Epithelial cell of proximal tubule (primary cell): Measurements from ENCODE around the gene ECT2. TPM values are rescaled to one million over a fixed set of nuclear protein-coding genes. Genes with fewer than 3 reads are reported as not detected.
"Not testable (repeated sequence)": the region's sequence is repeated elsewhere in the genome, so short reads cannot be mapped to it uniquely, and the experiment has no call there.

Source experiments
- DNase-seq: peaks from one replicate; pipeline ENCODE4 v3.0.0-alpha.2; 2011; ENCODE audit warnings: low read depth
- H3K4me3 ChIP-seq: 2 replicates; pipeline ENCODE4 v1.5.1; 2011; ENCODE audit warnings: low read depth, mild to moderate bottlenecking, low read length
- CTCF ChIP-seq: conservative IDR thresholded peaks from 2 replicates; pipeline ENCODE4 v1.5.1; 2012; ENCODE audit warnings: low read depth, mild to moderate bottlenecking, low read length
- total RNA-seq: library from RNA; depleted of rRNA; stranded (reverse); fragments of >200 nt; gene quantifications from 2 replicates; pipeline ENCODE4 v1.2.3, GENCODE V29; 2015

ECT2 gene
- total RNA-seq, 1 donor from 2014 or later, result 98.8 TPM

GRCh38 chr3:172713316-172713715 lies 37.2 kb upstream of the ECT2 start:
- no peak for DNase-seq
- no peak for TF ChIP-seq CTCF
- H3K4me3 ChIP-seq, result no peak overlapping the region

GRCh38 chr3:172716476-172716875 lies 34.0 kb upstream of the ECT2 start:
- TF ChIP-seq CTCF, result no peak
- DNase-seq, result no peak
- no peak overlapping the region for H3K4me3 ChIP-seq

- DNase-seq, result no peak
- H3K4me3 ChIP-seq, result no peak overlapping the region
- peak; percentile 42 for TF ChIP-seq CTCF
Observed at GRCh38 chr3:172717493-172718088, 32.9 kb upstream of the ECT2 start.

- not testable (repeated sequence) for H3K4me3 ChIP-seq, DNase-seq
Observed at GRCh38 chr3:172722536-172723040, 27.9 kb upstream of the ECT2 start.

GRCh38 chr3:172726380-172726779 lies 24.1 kb upstream of the ECT2 start:
- H3K4me3 ChIP-seq, result no peak overlapping the region
- TF ChIP-seq CTCF, result no peak
- no peak for DNase-seq

GRCh38 chr3:172735014-172735413 lies 15.5 kb upstream of the ECT2 start:
- TF ChIP-seq CTCF, result no peak
- no peak for DNase-seq
- no peak overlapping the region for H3K4me3 ChIP-seq

- TF ChIP-seq CTCF, result no peak
- no peak overlapping the region for H3K4me3 ChIP-seq
- no peak for DNase-seq
Observed at GRCh38 chr3:172739462-172739861, 11.1 kb upstream of the ECT2 start.
